HepG2 (cell line): ENCODE measurements around the gene STIP1. TPM values are rescaled to one million over a fixed set of nuclear protein-coding genes. Genes with fewer than 3 reads are reported as not detected.

Experiments used
- CERS6 ChIP-seq: sonication (generic); formaldehyde crosslinking; IDR thresholded peaks from 2 replicates; pipeline ENCODE4 v1.5.0; 2020; ENCODE audit warnings: missing genetic modification reagents
- GABPA ChIP-seq, 2 experiments: IDR thresholded peaks; 2 replicates each; pipeline ENCODE4 v1.6.1; 2011 to 2016; ENCODE audit warnings: low read depth in 2 of 2, low read length in 1 of 2, missing biosample characterization in 1 of 2, missing genetic modification characterization in 1 of 2
- HNF4G ChIP-seq, 2 experiments: sonication (generic) in 1 of 2; formaldehyde crosslinking in 1 of 2; IDR thresholded peaks; 2 replicates each; pipeline versions ENCODE4 v1.4.0 to v1.6.1; 2011 to 2020; ENCODE audit warnings: borderline replicate concordance in 2 of 2, low read depth in 2 of 2, mild to moderate bottlenecking in 2 of 2, low read length in 1 of 2, missing genetic modification reagents in 1 of 2, moderate library complexity in 1 of 2
- ISL2 ChIP-seq: sonication (generic); formaldehyde crosslinking; IDR thresholded peaks from 2 replicates; pipeline ENCODE4 v1.5.0; 2020; ENCODE audit warnings: missing genetic modification reagents
- RERE ChIP-seq: IDR thresholded peaks from 2 replicates; pipeline ENCODE4 v1.6.1; 2016; ENCODE audit warnings: low read depth, missing genetic modification reagents, missing compliant biosample characterization
- SIX4 ChIP-seq: sonication (generic); formaldehyde crosslinking; IDR thresholded peaks from 2 replicates; pipeline ENCODE4 v1.4.0; 2020; ENCODE audit warnings: missing genetic modification reagents
- SKIL ChIP-seq: sonication (generic); formaldehyde crosslinking; IDR thresholded peaks from 2 replicates; pipeline ENCODE4 v1.8.0; 2022; ENCODE audit warnings: missing genetic modification reagents, mild to moderate bottlenecking, moderate library complexity, borderline replicate concordance
- SNAPC2 ChIP-seq: sonication (generic); formaldehyde crosslinking; IDR thresholded peaks from 2 replicates; pipeline ENCODE4 v1.8.1; 2022; ENCODE audit warnings: mild to moderate bottlenecking, missing genetic modification reagents
- YEATS2 ChIP-seq: sonication (generic); formaldehyde crosslinking; IDR thresholded peaks from 2 replicates; pipeline ENCODE4 v1.4.0; 2020; ENCODE audit warnings: missing genetic modification reagents, borderline replicate concordance
- ZBTB43 ChIP-seq: sonication (generic); formaldehyde crosslinking; conservative IDR thresholded peaks from 2 replicates; pipeline ENCODE4 v1.4.0; 2020; ENCODE audit warnings: missing genetic modification reagents
- ZKSCAN1 ChIP-seq: fragments of 150-350 bp; IDR thresholded peaks from 2 replicates; pipeline ENCODE4 v1.6.1; 2014; ENCODE audit warnings: low read length
- ZMYM3 ChIP-seq: sonication (generic); formaldehyde crosslinking; IDR thresholded peaks from 2 replicates; pipeline ENCODE4 v1.5.1; 2020; ENCODE audit warnings: mild to moderate bottlenecking, missing genetic modification reagents
- ZNF180 ChIP-seq: sonication (generic); formaldehyde crosslinking; IDR thresholded peaks from 2 replicates; pipeline ENCODE4 v1.4.0; 2020; ENCODE audit warnings: low read depth, missing genetic modification reagents, borderline replicate concordance
- ZNF260 ChIP-seq: sonication (generic); formaldehyde crosslinking; IDR thresholded peaks from 2 replicates; pipeline ENCODE4 v1.4.0; 2020; ENCODE audit warnings: missing genetic modification reagents, low read depth, mild to moderate bottlenecking, borderline replicate concordance
- ZSCAN5A ChIP-seq: sonication (generic); formaldehyde crosslinking; IDR thresholded peaks from 2 replicates; pipeline ENCODE4 v1.8.0; 2022; ENCODE audit warnings: mild to moderate bottlenecking, missing genetic modification reagents, borderline replicate concordance
- polyA plus RNA-seq, 8 experiments: library from polyadenylated mRNA; depleted of rRNA in 3 of 8; stranded (reverse) in 7 of 8; unstranded in 1 of 8; fragments of >200 nt; fragmentation: Illumina TruSeq in 4 of 8; extraction: Trizol in 4 of 8; gene quantifications; 2 replicates each; pipeline versions ENCODE4 v1.2.1 to v1.2.3, GENCODE V29; 2011 to 2016; ENCODE audit warnings: low read depth in 4 of 8, missing spikeins in 1 of 8, mixed read lengths in 1 of 8; ENCODE audit not compliant: insufficient read depth in 1 of 8
- total RNA-seq, 5 experiments: library from RNA; depleted of rRNA; stranded (reverse); fragments of >200 nt; fragmentation: Illumina TruSeq; extraction: Trizol; gene quantifications; 2 replicates each; pipeline ENCODE4 v1.2.3, GENCODE V29; 2016; ENCODE audit warnings: low read depth in 1 of 5

Gene STIP1
- total and polyA plus RNA-seq, 2 of the 13 experiments (the other 11 are each of a cell fraction or from before 2014, with no cell fraction given), result 81.1 to 217 TPM

- TF ChIP-seq ZBTB43 (no peak), HNF4G (IDR thresholded peaks at IDR 0.05; ENCODE audit: borderline replicate concordance, low read depth, low read length) (no peak), HNF4G (CRISPR knock-in tag; IDR thresholded peaks at IDR 0.05; ENCODE audit: borderline replicate concordance, low read depth) (no peak), SIX4 (CRISPR knock-in tag) (no peak), CERS6 (CRISPR knock-in tag) (no peak), ZNF180 (CRISPR knock-in tag) (no peak), RERE (CRISPR knock-in tag) (no peak), ZSCAN5A (CRISPR knock-in tag) (no peak), YEATS2 (CRISPR knock-in tag) (no peak), GABPA (IDR thresholded peaks at IDR 0.05; ENCODE audit: low read depth, low read length) (no peak), GABPA (CRISPR knock-in tag; IDR thresholded peaks at IDR 0.05; ENCODE audit: low read depth) (no peak), ZNF260 (CRISPR knock-in tag) (no peak), SNAPC2 (0 out of 2 replicates have a peak, but pooled peaks have one; percentile 5), SKIL (0 out of 2 replicates have a peak, but pooled peaks have one; percentile 38), ZKSCAN1 (no peak), ISL2 (no peak), ZMYM3 (no peak)
These were observed 48.1 kb downstream of the STIP1 start, which contains the start of gene VEGFB (continued) for GRCh38 chr11:64233913-64234586.
